Naive thymus-derived CD8-positive, alpha-beta T cell (primary cell): Measurements from ENCODE around the gene CABLES1. TPM values are rescaled to one million over a fixed set of nuclear protein-coding genes. Genes with fewer than 3 reads are reported as not detected.
"Not testable (repeated sequence)": the region's sequence is repeated elsewhere in the genome, so short reads cannot be mapped to it uniquely, and the experiment has no call there.

ENCODE experiments used
- ATAC-seq, 2 donors: fragments of 150-1000 bp; cut with Tn5 transposase in 1 of 2; sonication (Bioruptor Pico), chemical (Tn5 transposase) in 1 of 2; 1 replicate in 1 of 2; 2 replicates in 1 of 2; pipeline ENCODE4 v1.10.0; 2021; ENCODE audit warnings: mild to moderate bottlenecking in 2 of 2, moderate library complexity in 2 of 2
- POLR2A ChIA-PET: fragments of 350-600 bp; sonication (Branson Sonifier 250); formaldehyde crosslinking; loops from one replicate; lab custom pipeline; 2021; ENCODE audit warnings: antibody characterized with exemption; lab: Charles Lee
- DNase-seq, 10 donors: peaks; one replicate each; pipeline versions ENCODE4 v3.0.0 to v3.0.0-alpha.2; 2020 to 2022
- H3K27ac Mint-ChIP-seq, 10 donors: one replicate each; pipeline ENCODE4 v1.8.0; 2020 to 2022; ENCODE audit warnings: mild to moderate bottlenecking in 10 of 10, mixed read lengths in 10 of 10, moderate library complexity in 4 of 10, inconsistent platforms in 1 of 10
- H3K27me3 Mint-ChIP-seq, 5 donors: one replicate each; pipeline ENCODE4 v1.8.0; 2021 to 2022; ENCODE audit warnings: mixed read lengths in 5 of 5
- H3K36me3 Mint-ChIP-seq, 3 donors: one replicate each; pipeline ENCODE4 v1.8.0; 2020 to 2022; ENCODE audit warnings: mixed read lengths in 3 of 3, mild to moderate bottlenecking in 2 of 3, inconsistent platforms in 1 of 3
- H3K4me1 Mint-ChIP-seq, 4 donors: one replicate each; pipeline ENCODE4 v1.8.0; 2021 to 2022; ENCODE audit warnings: mixed read lengths in 4 of 4
- H3K4me3 Mint-ChIP-seq, 10 donors: one replicate each; pipeline ENCODE4 v1.8.0; 2020 to 2022; ENCODE audit warnings: mild to moderate bottlenecking in 10 of 10, mixed read lengths in 10 of 10, moderate library complexity in 6 of 10, inconsistent platforms in 1 of 10
- H3K9me3 Mint-ChIP-seq, 9 donors: one replicate each; pipeline ENCODE4 v1.8.0; 2020 to 2022; ENCODE audit warnings: mixed read lengths in 9 of 9, mild to moderate bottlenecking in 3 of 9, inconsistent platforms in 1 of 9, moderate library complexity in 1 of 9
- polyA plus RNA-seq, 3 donors: library from polyadenylated mRNA; unstranded; fragments of 300-500 nt; fragmentation: Illumina TruSeq; gene quantifications; one replicate each; pipeline ENCODE4 v1.2.3, GENCODE V29; 2021
- total RNA-seq, 8 experiments: library from RNA in 2 of 8; stranded (reverse) in 2 of 8; gene quantifications; one replicate each; pipeline ENCODE4 v1.2.3 and lab custom pipeline; 2021 to 2026

Gene CABLES1
- total and polyA plus RNA-seq, 5 experiments from 2014 or later, result 0.82 to 0.99 TPM; not detected in 3

GRCh38 chr18:23265682-23266399, 130.6 kb downstream of the CABLES1 start:
- H3K4me1 Mint-ChIP-seq, result peaks cover 16 to 38% (median 28%) of the 10 kb centered on the region in 4 donors
- POLR2A ChIA-PET, result no interaction called here
- H3K9me3 Mint-ChIP-seq, result peaks cover 0 to 32% (median 26%) of the 10 kb centered on the region in 9 donors

GRCh38 chr18:23266717-23267446, 131.6 kb downstream of the CABLES1 start:
- POLR2A ChIA-PET, result no interaction called here
- ATAC-seq (peak in 1 of 2 donors; percentile 33), DNase-seq (no peak)
- H3K4me3 Mint-ChIP-seq, result peak overlapping the region in 1 of 10 donors; percentile 10
- peaks cover 3 to 30% (median 25%) of the 10 kb centered on the region in 3 donors for H3K36me3 Mint-ChIP-seq
- H3K4me1 Mint-ChIP-seq, result peaks cover 15 to 32% (median 24%) of the 10 kb centered on the region in 4 donors
- H3K9me3 Mint-ChIP-seq, result peaks cover 0 to 42% (median 36%) of the 10 kb centered on the region in 9 donors
- H3K27ac Mint-ChIP-seq, result peak overlapping the region in 6 of 10 donors; percentile 36 to 77 (median 69)
- H3K27me3 Mint-ChIP-seq, result no peaks in the 10 kb centered on the region

More at GRCh38 chr18:23265682-23266399, 130.6 kb downstream of the CABLES1 start:
- Mint-ChIP-seq H3K27me3 (no peaks in the 10 kb centered on the region), H3K27ac (no peak overlapping the region), H3K4me3 (no peak overlapping the region), H3K36me3 (peaks cover 3 to 22% (median 19%) of the 10 kb centered on the region in 3 donors)
- DNase-seq (no peak), ATAC-seq (no peak)

GRCh38 chr18:23267447-23267776, 132.1 kb downstream of the CABLES1 start:
- no peak for ATAC-seq
- POLR2A ChIA-PET, result no interaction called here
- H3K4me3 Mint-ChIP-seq, result peak overlapping the region in 1 of 10 donors; percentile 8
- H3K36me3 Mint-ChIP-seq, result peaks cover 3 to 31% (median 25%) of the 10 kb centered on the region in 3 donors
- H3K27ac Mint-ChIP-seq, result peak overlapping the region in 5 of 10 donors; percentile 7 to 77 (median 50)
- no peak for DNase-seq
- peaks cover 0 to 44% (median 36%) of the 10 kb centered on the region in 9 donors for H3K9me3 Mint-ChIP-seq
- no peaks in the 10 kb centered on the region for H3K27me3 Mint-ChIP-seq
- H3K4me1 Mint-ChIP-seq, result peaks cover 15 to 32% (median 24%) of the 10 kb centered on the region in 4 donors

GRCh38 chr18:23268641-23269040, 133.4 kb downstream of the CABLES1 start:
- DNase-seq, result no peak
- peak overlapping the region in 6 of 10 donors; percentile 12 to 80 (median 71) for H3K27ac Mint-ChIP-seq
- ATAC-seq, result no peak
- peaks cover 15 to 35% (median 24%) of the 10 kb centered on the region in 4 donors for H3K4me1 Mint-ChIP-seq
- no peak overlapping the region for H3K4me3 Mint-ChIP-seq
- POLR2A ChIA-PET, result no interaction called here
- H3K9me3 Mint-ChIP-seq, result peaks cover 0 to 44% (median 36%) of the 10 kb centered on the region in 9 donors
- no peaks in the 10 kb centered on the region for H3K27me3 Mint-ChIP-seq
- H3K36me3 Mint-ChIP-seq, result peaks cover 3 to 31% (median 25%) of the 10 kb centered on the region in 3 donors

GRCh38 chr18:23269068-23269467, 133.8 kb downstream of the CABLES1 start:
- Mint-ChIP-seq H3K4me3 (peak overlapping the region in 3 of 10 donors; percentile 17 to 60 (median 24)), H3K27ac (peak overlapping the region in 7 of 10 donors; percentile 30 to 76 (median 61)), H3K9me3 (peaks cover 0 to 44% (median 38%) of the 10 kb centered on the region in 9 donors), H3K36me3 (peaks cover 3 to 31% (median 25%) of the 10 kb centered on the region in 3 donors), H3K4me1 (peaks cover 15 to 35% (median 24%) of the 10 kb centered on the region in 4 donors)
- peak in 2 of 10 donors; percentile 11 to 25 for DNase-seq
- peak in 1 of 2 donors; percentile 40 for ATAC-seq
- POLR2A ChIA-PET, H3K27me3 Mint-ChIP-seq: not testable (repeated sequence)

GRCh38 chr18:23269928-23270327, 134.6 kb downstream of the CABLES1 start:
- ATAC-seq, result no peak
- POLR2A ChIA-PET, result no interaction called here
- Mint-ChIP-seq H3K9me3 (peaks cover 0 to 44% (median 38%) of the 10 kb centered on the region in 9 donors), H3K27me3 (no peaks in the 10 kb centered on the region), H3K36me3 (peaks cover 3 to 31% (median 25%) of the 10 kb centered on the region in 3 donors), H3K27ac (peak overlapping the region in 2 of 10 donors; percentile 30 to 76), H3K4me3 (no peak overlapping the region), H3K4me1 (peaks cover 15 to 35% (median 24%) of the 10 kb centered on the region in 4 donors)
- DNase-seq, result no peak

- POLR2A ChIA-PET, result no interaction called here
- H3K27me3 Mint-ChIP-seq, result no peaks in the 10 kb centered on the region
- ATAC-seq, result no peak
- H3K36me3 Mint-ChIP-seq, result peaks cover 3 to 31% (median 25%) of the 10 kb centered on the region in 3 donors
- no peak for DNase-seq
- no peak overlapping the region for H3K27ac Mint-ChIP-seq
- H3K9me3 Mint-ChIP-seq, result peaks cover 0 to 44% (median 38%) of the 10 kb centered on the region in 9 donors
- no peak overlapping the region for H3K4me3 Mint-ChIP-seq
- H3K4me1 Mint-ChIP-seq, result peaks cover 15 to 35% (median 24%) of the 10 kb centered on the region in 4 donors
These were observed 135.8 kb downstream of the CABLES1 start for GRCh38 chr18:23270986-23271680.

- POLR2A ChIA-PET, result interaction anchor here (0.9 kb wide), 1 partner anchor 12 kb away, joined by 3 read pairs; no protein-coding TSS in a partner anchor
- ATAC-seq, result no peak
- no peak for DNase-seq
- peak overlapping the region in 1 of 10 donors; percentile 14 for H3K27ac Mint-ChIP-seq
- no peaks in the 10 kb centered on the region for H3K27me3 Mint-ChIP-seq
- peaks cover 5 to 49% (median 38%) of the 10 kb centered on the region in 9 donors for H3K9me3 Mint-ChIP-seq
- H3K4me1 Mint-ChIP-seq, result peaks cover 8 to 22% (median 16%) of the 10 kb centered on the region in 4 donors
- H3K4me3 Mint-ChIP-seq, result no peak overlapping the region
- peaks cover 3 to 36% (median 29%) of the 10 kb centered on the region in 3 donors for H3K36me3 Mint-ChIP-seq
These were observed 137.4 kb downstream of the CABLES1 start for GRCh38 chr18:23272498-23273232.

GRCh38 chr18:23273443-23273966, 138.2 kb downstream of the CABLES1 start:
- Mint-ChIP-seq H3K4me3 (no peak overlapping the region), H3K4me1 (peaks cover 6 to 14% (median 9%) of the 10 kb centered on the region in 4 donors), H3K27ac (no peak overlapping the region), H3K27me3 (no peaks in the 10 kb centered on the region), H3K9me3 (peaks cover 6 to 46% (median 33%) of the 10 kb centered on the region in 9 donors), H3K36me3 (peaks cover 3 to 39% (median 23%) of the 10 kb centered on the region in 3 donors)
- POLR2A ChIA-PET, result interaction anchor here (0.9 kb wide), 1 partner anchor 13 kb away, joined by 3 read pairs; no protein-coding TSS in a partner anchor
- no peak for ATAC-seq
- DNase-seq, result no peak

- no peak for ATAC-seq
- Mint-ChIP-seq H3K9me3 (peaks cover 6 to 35% (median 21%) of the 10 kb centered on the region in 9 donors), H3K36me3 (peaks cover 0 to 29% (median 15%) of the 10 kb centered on the region in 3 donors), H3K27me3 (no peaks in the 10 kb centered on the region), H3K4me3 (no peak overlapping the region), H3K27ac (peak overlapping the region in 1 of 10 donors; percentile 40), H3K4me1 (peaks cover 0 to 4% (median 0%) of the 10 kb centered on the region in 4 donors)
- POLR2A ChIA-PET, result no interaction called here
- no peak for DNase-seq
These were observed 139.6 kb downstream of the CABLES1 start for GRCh38 chr18:23274638-23275482.

- Mint-ChIP-seq H3K36me3 (peaks cover 0 to 17% (median 6%) of the 10 kb centered on the region in 3 donors), H3K9me3 (peaks cover 6 to 23% (median 10%) of the 10 kb centered on the region in 9 donors), H3K27me3 (no peaks in the 10 kb centered on the region), H3K4me1 (peaks cover 0 to 4% (median 0%) of the 10 kb centered on the region in 4 donors), H3K27ac (no peak overlapping the region), H3K4me3 (no peak overlapping the region)
- DNase-seq (no peak), ATAC-seq (no peak)
- POLR2A ChIA-PET, result no interaction called here
These were observed 141.2 kb downstream of the CABLES1 start for GRCh38 chr18:23276451-23276850.
